Uterus (tissue), 2 donors: ENCODE measurements around the gene ADCY9.

Source experiments
- CTCF ChIP-seq, 4 experiments: fragments of 200-600 bp in 2 of 4; fragments of 450-650 bp in 2 of 4; sonication (generic) in 2 of 4; IDR thresholded peaks; one replicate each; pipeline ENCODE4 v1.5.1; 2016 to 2019; ENCODE audit warnings: antibody characterized with exemption in 4 of 4, mild to moderate bottlenecking in 2 of 4, moderate library complexity in 1 of 4
- POLR2A ChIP-seq, 2 donors: fragments of 450-650 bp; IDR thresholded peaks; one replicate each; pipeline ENCODE4 v1.6.1; 2016; ENCODE audit warnings: antibody characterized with exemption in 2 of 2, mild to moderate bottlenecking in 1 of 2, moderate library complexity in 1 of 2

- no peak for TF ChIP-seq CTCF (IDR thresholded peaks at IDR 0.05)
- TF ChIP-seq POLR2A (IDR thresholded peaks at IDR 0.05): no peak
Observed at GRCh38 chr16:3984111-3985060, 131.9 kb downstream of the ADCY9 start.
